ENCODE measurements around the gene SERPIND1.

The SERPIND1 gene

GRCh38 chr22:20804650-20805049 lies 30.7 kb downstream of the SERPIND1 start:
- Histone ChIP-seq H3K27ac (ENCODE audit: low read length) (no peak overlapping the region), H3K36me3 (replicated peaks; ENCODE audit: insufficient read depth, low read length) (0 out of 2 replicates have a peak, but pooled peaks cover 3% of the 10 kb centered on the region), H3K4me1 (ENCODE audit: low read length) (no peaks in the 10 kb centered on the region), H4K20me1 (ENCODE audit: insufficient read depth, low read length) (no peaks in the 10 kb centered on the region), H3K4me3 (ENCODE audit: low read length) (no peak overlapping the region), H3K9me2 (replicated peaks; ENCODE audit: insufficient read depth, low read length) (no peaks in the 10 kb centered on the region), H3K9me3 (replicated peaks; ENCODE audit: insufficient read depth, low read length) (no peaks in the 10 kb centered on the region), H3K27me3 (replicated peaks; ENCODE audit: insufficient read depth, low read length) (no peaks in the 10 kb centered on the region), H3K4me2 (ENCODE audit: low read depth, low read length) (no peak overlapping the region), H2AFZ (ENCODE audit: low read length) (no peak overlapping the region), H3K79me2 (ENCODE audit: low read length) (no peaks in the 10 kb centered on the region), H3F3A (ENCODE audit: insufficient read depth, low read length) (no peaks in the 10 kb centered on the region), H3K9ac (ENCODE audit: low read length) (no peak overlapping the region)
- DNase-seq, result no peak
- TF ChIP-seq EZH2 (optimal IDR thresholded peaks at IDR 0.05; ENCODE audit: low read depth, low read length), result no peak
- no peak for TF ChIP-seq CTCF (IDR thresholded peaks at IDR 0.05; ENCODE audit: low read length)
- TF ChIP-seq EZH2phosphoT487 (IDR thresholded peaks at IDR 0.05; ENCODE audit: low read length), result no peak

- H3K9me3 ChIP-seq (replicated peaks; ENCODE audit: insufficient read depth, low read length), result no peaks in the 10 kb centered on the region
- H3K9ac ChIP-seq (ENCODE audit: low read length), result no peak overlapping the region
- no peaks in the 10 kb centered on the region for H3K36me3 ChIP-seq (replicated peaks; ENCODE audit: insufficient read depth, low read length)
- H3K79me2 ChIP-seq (ENCODE audit: low read length), result no peaks in the 10 kb centered on the region
- DNase-seq, result no peak
- no peak overlapping the region for H2AFZ ChIP-seq (ENCODE audit: low read length)
- no peaks in the 10 kb centered on the region for H3K9me2 ChIP-seq (replicated peaks; ENCODE audit: insufficient read depth, low read length)
- no peaks in the 10 kb centered on the region for H3K4me1 ChIP-seq (ENCODE audit: low read length)
- no peaks in the 10 kb centered on the region for H3F3A ChIP-seq (ENCODE audit: insufficient read depth, low read length)
- TF ChIP-seq CTCF (IDR thresholded peaks at IDR 0.05; ENCODE audit: low read length) (no peak), EZH2phosphoT487 (IDR thresholded peaks at IDR 0.05; ENCODE audit: low read length) (no peak), EZH2 (optimal IDR thresholded peaks at IDR 0.05; ENCODE audit: low read depth, low read length) (no peak)
- no peak overlapping the region for H3K27ac ChIP-seq (ENCODE audit: low read length)
- H3K27me3 ChIP-seq (replicated peaks; ENCODE audit: insufficient read depth, low read length), result no peaks in the 10 kb centered on the region
- no peak overlapping the region for H3K4me2 ChIP-seq (ENCODE audit: low read depth, low read length)
- no peaks in the 10 kb centered on the region for H4K20me1 ChIP-seq (ENCODE audit: insufficient read depth, low read length)
- H3K4me3 ChIP-seq (ENCODE audit: low read length), result no peak overlapping the region
Observed at GRCh38 chr22:20805972-20806471, 32.1 kb downstream of the SERPIND1 start.

- H3K4me3 ChIP-seq (ENCODE audit: low read length), result no peak overlapping the region
- H3K9me2 ChIP-seq (replicated peaks; ENCODE audit: insufficient read depth, low read length), result no peaks in the 10 kb centered on the region
- H3K27ac ChIP-seq (ENCODE audit: low read length), result no peak overlapping the region
- no peaks in the 10 kb centered on the region for H4K20me1 ChIP-seq (ENCODE audit: insufficient read depth, low read length)
- TF ChIP-seq CTCF (IDR thresholded peaks at IDR 0.05; ENCODE audit: low read length), result no peak
- no peak for TF ChIP-seq EZH2 (optimal IDR thresholded peaks at IDR 0.05; ENCODE audit: low read depth, low read length)
- no peak for TF ChIP-seq EZH2phosphoT487 (IDR thresholded peaks at IDR 0.05; ENCODE audit: low read length)
- H3F3A ChIP-seq (ENCODE audit: insufficient read depth, low read length), result no peaks in the 10 kb centered on the region
- H3K4me2 ChIP-seq (ENCODE audit: low read depth, low read length), result no peak overlapping the region
- no peaks in the 10 kb centered on the region for H3K36me3 ChIP-seq (replicated peaks; ENCODE audit: insufficient read depth, low read length)
- H3K79me2 ChIP-seq (ENCODE audit: low read length), result no peaks in the 10 kb centered on the region
- no peaks in the 10 kb centered on the region for H3K4me1 ChIP-seq (ENCODE audit: low read length)
- no peaks in the 10 kb centered on the region for H3K27me3 ChIP-seq (replicated peaks; ENCODE audit: insufficient read depth, low read length)
- no peak overlapping the region for H2AFZ ChIP-seq (ENCODE audit: low read length)
- no peaks in the 10 kb centered on the region for H3K9me3 ChIP-seq (replicated peaks; ENCODE audit: insufficient read depth, low read length)
- no peak for DNase-seq
- no peak overlapping the region for H3K9ac ChIP-seq (ENCODE audit: low read length)
Observed at GRCh38 chr22:20807315-20807752, 33.4 kb downstream of the SERPIND1 start.
